Stimulated activated CD4-positive, alpha-beta T cell treated with anti-CD3 and anti-CD28 coated beads, Interleukin-2, amount 100 ng/mL, for 48 hours (primary cell): ENCODE measurements around the gene DCST2.

Experiments used
- DNase-seq, 2 donors: peaks; one replicate each; pipeline ENCODE4 v3.0.0-alpha.2; 2020

DCST2 gene

DNA sequence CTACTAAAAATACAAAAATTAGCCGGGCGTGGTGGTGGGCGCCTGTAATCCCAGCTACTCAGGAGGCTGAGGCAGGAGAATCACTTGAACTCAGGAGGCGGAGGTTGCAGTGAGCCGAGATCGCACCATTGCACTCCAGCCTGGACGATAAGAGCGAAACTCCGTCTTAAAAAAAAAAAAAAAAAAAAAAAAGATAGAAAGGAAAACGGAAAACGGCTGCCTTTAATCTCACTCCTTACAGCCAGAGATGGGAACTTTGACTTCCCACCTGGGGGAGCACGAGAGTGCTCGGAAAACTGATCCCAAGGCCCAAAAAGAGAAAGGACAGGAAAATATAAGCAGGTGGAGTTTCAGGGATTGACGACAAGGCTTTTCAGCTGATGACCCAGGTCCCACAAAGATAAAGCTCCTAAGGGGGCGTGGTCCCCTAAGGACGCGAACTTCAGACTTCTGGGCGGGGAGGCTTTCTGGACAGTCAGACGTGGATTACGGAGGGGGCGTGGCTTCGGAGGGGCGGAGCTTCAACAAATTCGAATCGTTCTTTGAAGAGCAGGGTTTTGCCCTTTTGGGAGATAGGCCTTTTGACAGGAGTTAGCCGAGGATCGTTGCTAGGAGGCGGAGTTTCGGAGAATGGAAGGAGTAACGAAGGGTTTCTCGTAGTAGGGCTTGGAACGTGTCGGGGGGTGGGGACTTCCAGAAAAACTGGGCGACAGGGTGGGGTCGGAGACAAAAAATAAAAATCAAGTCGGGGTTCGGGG is 60.1 kb downstream of the DCST2 start:
- DNase-seq, result peak; percentile 93 to 94

DNA sequence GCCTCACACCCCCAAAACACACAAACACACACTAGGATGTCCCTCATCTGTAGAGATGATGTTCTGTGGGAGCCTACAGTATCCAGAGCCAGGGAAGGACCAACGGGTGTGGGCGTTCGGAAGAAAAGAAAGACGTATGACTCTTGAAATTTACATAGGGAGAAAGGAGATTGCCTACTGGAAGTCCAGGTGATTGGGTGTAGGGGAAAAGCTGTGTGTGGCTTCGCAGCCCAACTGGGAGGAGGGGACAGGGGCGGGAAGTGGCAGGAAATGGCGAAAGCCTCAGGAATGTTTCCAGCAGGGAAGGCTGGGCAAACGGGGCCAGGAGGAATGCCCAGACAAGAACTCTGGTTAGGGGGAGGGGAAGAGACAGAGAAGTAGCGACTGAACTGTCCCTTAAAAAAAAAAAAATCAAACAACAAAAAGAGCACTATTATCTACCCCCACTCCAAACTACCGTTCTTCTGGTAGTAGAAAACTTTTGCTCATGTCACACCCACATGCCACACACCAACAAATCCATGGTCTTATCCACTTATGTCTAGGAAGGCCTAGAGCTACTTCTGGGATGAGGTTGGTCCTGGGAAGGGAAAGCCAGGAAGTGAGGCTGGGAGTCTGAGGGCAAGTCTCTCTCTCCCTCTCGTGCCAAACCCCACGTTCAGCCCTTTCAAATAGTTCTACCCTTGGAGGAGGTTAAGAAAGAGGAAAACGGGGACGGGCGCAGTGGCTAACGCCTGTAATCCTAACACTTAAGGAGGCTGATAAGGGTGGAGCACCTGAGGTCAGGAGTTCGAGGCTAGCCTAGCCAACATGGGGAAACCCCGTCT is 60.9 kb downstream of the DCST2 start:
- no peak for DNase-seq

DNA sequence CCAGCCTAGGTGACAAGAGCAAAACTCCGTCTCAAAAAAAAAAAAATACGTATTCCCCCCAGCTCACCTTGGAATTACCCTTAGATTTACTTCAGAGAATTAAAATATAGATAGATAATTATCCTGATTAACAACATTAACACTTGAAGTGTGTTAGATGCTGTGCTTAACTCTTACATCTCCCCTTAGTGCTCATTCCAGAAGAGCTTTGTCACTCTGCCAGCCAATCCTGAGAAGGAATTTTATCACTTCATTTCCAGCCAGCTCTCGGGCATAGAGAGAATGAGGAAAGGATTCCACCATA is 61.4 kb downstream of the DCST2 start:
- DNase-seq, result no peak

DNA sequence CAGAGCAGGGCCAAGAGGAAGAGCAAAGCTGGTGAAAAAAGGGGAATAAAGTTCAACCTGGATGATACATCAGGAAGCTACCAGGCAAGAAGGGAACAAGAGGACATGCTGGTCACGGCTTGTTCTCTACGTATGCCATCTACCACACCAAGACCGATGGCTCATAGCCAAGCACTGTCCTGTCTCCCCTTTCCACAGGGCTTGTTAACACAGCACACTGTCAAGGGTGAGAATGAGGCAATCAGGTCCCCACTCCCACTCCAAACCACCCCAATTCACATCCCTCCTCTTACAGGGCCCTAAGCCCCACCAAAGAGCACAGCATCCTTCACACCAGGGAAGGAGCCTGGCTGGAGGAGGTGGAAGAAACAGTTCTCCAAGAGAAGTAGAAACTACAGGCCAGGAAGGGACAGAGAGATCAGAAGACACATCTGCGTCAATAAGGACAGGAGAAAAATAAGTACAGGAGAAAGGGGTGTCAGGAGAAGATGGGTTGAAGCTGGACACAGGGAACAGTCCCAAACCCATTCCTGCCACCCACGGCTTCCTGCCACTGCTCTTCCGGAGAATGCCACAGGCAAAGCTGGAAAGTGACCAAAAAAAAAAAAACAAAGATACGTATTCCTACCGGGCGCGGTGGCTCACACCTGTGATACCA is 62.1 kb downstream of the DCST2 start:
- DNase-seq, result no peak

DNA sequence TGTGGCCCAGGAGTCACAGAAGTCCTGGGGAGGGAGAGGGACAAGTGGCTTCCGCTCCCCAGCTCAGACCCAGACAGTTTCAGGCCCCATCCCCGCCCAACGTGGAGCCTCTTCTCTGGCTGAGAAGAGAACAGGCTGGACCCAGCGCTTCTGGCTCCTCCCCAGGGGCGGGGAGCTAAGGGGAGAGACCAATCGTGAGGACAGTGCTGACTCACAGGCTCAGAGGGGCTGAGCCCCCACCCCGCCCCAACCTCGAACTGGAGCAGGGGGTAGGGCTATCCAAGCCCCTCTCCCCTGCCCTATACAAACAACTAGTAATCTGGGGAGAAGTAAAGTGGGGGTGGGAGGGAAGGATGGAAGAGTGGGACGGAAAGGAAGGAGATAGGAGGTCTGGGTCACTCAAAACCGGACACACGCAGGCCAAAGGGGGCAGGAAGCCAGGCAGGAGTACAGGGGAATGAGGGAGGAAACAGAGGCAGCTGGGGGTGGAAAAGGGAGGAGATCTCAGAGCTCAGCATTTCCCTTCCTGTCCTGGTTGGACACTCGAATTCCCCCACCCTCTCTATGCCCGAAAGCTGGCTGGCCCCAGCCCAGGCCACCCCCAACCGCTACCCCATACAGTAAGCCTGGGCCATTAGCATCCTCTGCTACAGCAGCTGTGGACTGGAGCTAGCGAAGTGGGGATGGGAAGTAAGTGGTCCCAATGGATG is 62.8 kb downstream of the DCST2 start, which contains the start of gene SHC1:
SHC1 (minus strand) TSS at position 117 of the 710 bp plus-strand sequence. CDS start 221 bp downstream, outside the sequence.
- peak in 1 of 2 donors; percentile 37 for DNase-seq

DNA sequence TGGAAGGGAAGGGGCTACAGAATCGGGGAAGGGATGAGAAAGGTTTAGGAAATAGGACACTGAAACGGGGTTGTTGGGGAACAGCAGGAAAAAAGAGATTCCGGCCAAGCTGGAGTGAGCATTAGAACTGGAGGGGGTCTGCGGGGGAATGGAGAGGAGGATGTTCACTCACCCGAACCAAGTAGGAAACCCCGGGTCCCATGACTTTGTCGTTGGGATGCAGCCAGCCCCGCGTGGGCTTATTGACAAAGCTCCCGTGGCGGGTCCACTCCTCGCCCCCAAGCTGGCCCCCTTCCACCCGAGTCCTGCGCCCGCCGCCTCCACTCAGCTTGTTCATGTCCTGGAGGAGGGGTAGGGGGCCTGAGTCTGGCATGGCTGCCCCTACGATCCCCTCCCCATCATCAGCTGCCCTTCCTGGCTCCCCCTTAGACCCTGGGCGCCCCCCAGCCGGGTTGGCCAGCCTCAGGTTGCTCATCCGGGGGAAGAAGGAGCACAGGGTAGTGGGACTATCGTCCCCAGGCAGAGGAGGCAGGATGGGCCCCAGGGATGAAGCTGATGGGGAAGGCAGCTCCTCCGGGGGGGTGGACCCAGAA is 63.6 kb downstream of the DCST2 start:
- DNase-seq, result no peak

DNA sequence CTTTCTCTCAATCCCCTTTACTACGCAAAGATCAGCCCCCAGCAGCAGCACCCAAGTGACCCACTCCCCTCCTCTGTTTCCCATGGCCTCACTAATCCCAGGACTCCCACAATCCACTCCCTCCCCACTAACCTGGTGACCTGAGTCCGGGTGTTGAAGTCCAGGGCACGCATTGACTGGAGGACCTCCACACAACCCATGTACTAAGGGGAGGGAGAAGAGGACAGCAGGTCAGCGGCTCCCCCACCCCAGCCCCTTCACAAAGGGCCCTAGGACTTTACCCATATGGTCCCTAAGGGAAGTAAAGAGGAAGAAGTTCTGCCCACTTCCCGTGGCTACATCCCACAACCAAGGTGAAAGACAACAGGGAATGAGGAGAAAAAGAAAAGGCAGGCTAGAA is 64.3 kb downstream of the DCST2 start:
- no peak for DNase-seq

DNA sequence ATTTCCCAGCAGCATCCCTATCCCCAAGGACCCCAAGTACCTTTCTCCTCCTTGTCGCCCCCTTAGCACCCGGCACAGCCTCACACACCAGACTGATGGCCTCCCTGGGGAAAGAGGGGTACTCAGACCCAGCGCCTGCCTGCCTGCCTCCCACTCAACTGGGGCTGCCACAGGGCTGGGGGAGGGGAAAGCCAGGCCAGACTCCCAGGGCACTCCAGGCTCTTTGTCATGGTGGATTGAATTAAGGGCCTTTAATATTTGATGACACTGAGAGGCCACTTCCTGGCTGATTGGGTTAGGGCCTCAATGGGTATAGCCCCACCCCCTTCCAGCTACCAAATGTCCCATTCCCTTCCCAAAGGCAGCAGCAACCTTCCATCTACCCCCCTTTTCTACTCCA is 64.8 kb downstream of the DCST2 start:
- no peak for DNase-seq
